ENCODE data around the gene FAM78B. TPM values are rescaled to one million over a fixed set of nuclear protein-coding genes. Genes with fewer than 3 reads are reported as not detected.
A peak's percentile ranks its signal among the peaks of the same experiment; 100 is the strongest.

Gene FAM78B
- total RNA-seq, 1 donor from 2014 or later = not detected

DNA sequence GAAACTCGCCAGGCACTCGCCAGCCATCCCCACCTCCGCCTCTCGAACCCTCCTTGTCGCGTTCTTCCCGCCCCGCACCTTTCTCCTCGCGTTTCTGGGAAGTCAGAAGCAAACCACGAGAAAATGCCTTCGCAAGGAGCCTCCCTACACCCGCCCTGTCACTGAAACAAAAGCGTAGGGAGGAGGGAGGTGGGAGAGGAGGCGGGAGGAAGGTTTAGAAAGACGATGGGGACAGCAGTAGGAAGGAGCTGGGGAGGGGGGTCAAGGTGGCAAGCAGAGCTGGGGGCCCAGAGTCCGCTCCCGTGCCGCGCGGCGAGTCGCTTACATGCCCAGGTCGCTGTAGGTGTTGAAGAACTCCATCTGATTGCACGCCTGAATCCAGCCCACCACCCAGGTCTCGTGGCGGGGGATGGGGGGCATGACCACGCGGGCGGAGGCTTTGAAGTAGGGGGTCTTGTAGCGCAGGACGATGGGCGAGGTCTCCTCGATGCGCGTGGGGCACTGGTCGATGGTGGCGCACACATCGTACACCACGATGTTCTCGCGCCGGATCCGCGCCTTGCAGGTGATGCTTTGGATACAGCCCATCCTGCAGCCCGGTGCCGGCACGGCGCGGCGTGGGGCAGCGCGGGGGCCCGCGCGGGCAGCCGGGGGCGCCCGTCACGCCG is 1.0 kb downstream of the FAM78B start:
- no peak for DNase-seq (ENCODE audit: extremely low read depth, low read depth, low spot score)

DNA sequence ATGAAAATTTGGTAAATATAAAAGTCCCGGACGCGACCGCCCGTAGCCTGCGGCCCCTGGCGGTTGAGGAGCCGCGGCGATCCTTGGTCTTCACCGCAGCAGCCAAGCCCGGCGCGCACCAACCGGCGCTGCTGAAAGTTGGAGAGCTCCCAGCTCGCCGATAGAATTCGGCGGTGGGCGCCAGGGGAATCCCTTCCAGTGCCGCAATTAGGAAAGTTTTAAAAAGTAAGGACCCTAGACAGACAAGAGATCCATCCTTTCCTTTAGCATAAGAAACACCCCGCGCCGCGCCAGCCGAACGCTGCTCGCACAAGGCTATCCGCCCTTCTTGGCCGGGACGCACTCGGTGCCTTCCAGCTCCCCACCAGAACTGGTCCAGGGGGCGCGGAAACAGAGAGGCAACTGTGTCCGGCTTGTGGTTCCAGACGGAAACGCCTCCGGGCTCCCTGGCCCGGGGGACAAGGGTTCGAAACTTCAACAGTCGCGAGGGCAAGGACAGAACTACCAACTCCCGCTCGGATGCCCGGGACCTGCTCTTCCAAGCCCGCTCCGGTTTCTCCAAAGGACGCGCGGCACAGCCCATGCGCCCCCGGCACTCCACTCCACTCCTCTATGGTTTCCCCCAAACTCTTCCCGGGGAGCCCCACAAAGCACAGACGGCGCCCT is 1.7 kb downstream of the FAM78B start:
- DNase-seq (ENCODE audit: extremely low read depth, low read depth, low spot score) = peak; percentile 3

- DNase-seq (ENCODE audit: extremely low read depth, low read depth, low spot score) = no peak
These were observed 2.2 kb downstream of the FAM78B start for GRCh38 chr1:166164646-166164994.

- no peak for DNase-seq (ENCODE audit: extremely low read depth, low read depth, low spot score)
These were observed 7.1 kb downstream of the FAM78B start for GRCh38 chr1:166159656-166160055.

- DNase-seq (ENCODE audit: extremely low read depth, low read depth, low spot score) = no peak
These were observed 10.1 kb downstream of the FAM78B start for GRCh38 chr1:166156674-166157073.

- DNase-seq (ENCODE audit: extremely low read depth, low read depth, low spot score) = no peak
These were observed 11.7 kb downstream of the FAM78B start for GRCh38 chr1:166155108-166155507.

GRCh38 chr1:166153525-166154314 is 13.1 kb downstream of the FAM78B start:
- DNase-seq (ENCODE audit: extremely low read depth, low read depth, low spot score) = no peak

DNA sequence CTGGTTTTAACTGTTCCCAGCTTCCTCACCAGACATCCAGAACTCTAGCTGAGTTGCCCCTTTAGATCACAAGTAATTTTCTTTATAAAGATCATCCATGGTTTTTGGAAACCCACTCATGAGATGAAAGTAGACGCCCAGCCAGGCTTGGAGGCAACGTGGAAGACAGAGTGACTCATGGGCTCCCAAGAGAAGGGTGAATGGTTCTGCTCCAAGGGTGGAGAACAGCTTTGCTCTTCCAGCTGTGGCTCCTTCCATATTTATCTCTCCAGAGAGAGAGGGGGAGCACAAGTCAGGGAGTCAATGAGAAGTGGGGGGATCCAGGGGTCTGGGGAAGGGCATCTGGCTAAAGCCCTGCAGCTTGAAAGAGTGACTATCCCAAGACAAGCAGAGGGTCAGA is 13.8 kb downstream of the FAM78B start:
- DNase-seq (ENCODE audit: extremely low read depth, low read depth, low spot score) = no peak

DNA sequence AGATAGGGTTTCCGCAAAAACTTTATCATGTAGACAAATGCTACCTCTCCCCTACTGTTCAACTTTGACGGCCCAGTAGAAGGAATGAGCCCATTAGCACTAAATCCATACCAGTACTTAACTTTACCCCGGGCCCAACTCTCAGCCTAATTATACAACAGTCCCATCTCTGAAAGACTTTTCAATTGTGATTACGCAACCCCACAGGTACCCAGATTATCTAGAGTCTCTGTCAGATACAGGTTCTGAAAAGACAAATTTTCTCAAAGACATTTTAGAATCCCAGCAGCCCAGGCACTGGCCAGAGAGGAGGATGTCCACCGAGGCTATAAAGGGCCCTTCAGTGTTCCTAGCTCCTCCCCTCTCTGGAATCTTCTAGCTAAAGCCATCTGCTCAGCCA is 15.0 kb downstream of the FAM78B start:
- DNase-seq (ENCODE audit: extremely low read depth, low read depth, low spot score) = no peak

DNA sequence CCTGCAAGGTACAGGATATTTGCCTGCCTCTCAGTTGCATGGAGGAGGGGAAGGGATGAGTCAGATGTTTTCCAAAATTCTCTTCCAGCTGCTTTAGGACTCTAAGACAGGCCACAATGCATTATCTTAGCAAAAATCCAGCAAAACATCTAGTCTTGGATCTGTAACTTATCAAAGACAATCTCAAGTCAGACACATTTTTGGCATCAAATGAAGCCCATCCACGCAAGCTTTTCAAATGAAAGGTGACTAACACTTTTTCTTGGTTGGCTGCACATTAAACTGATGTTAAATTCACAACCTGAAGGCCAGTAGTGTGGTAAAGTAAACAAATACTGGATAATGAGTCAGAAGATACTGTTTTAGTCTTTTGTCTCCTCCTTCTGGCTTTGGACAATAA is 21.3 kb downstream of the FAM78B start:
- no peak for DNase-seq (ENCODE audit: extremely low read depth, low read depth, low spot score)

GRCh38 chr1:166141969-166142368 is 24.8 kb downstream of the FAM78B start:
- DNase-seq (ENCODE audit: extremely low read depth, low read depth, low spot score) = no peak

- no peak for DNase-seq (ENCODE audit: extremely low read depth, low read depth, low spot score)
These were observed 26.6 kb downstream of the FAM78B start for GRCh38 chr1:166140251-166140650.

DNA sequence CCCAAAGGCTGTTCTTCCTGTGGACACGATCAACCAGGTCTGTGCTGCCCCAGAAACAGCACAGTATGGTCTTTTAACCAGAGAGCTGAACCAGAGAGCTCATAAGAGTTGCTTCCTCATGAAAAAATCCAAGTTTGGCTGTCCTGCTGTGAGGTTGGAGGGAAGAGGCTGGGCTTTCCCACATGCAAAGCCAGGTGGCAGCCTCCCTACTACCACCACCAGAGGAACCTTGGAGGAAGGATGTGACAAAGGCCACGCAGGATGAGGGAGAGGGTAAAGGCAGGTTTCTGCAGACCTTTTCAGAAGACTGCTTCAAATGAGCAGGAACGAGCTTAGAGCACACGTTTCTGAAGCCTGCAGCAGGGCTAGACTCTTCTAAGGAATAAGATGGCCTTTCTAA is 27.1 kb downstream of the FAM78B start:
- DNase-seq (ENCODE audit: extremely low read depth, low read depth, low spot score) = no peak

GRCh38 chr1:166136699-166137401 is 30.0 kb downstream of the FAM78B start:
- no peak for DNase-seq (ENCODE audit: extremely low read depth, low read depth, low spot score)

GRCh38 chr1:166136222-166136621 is 30.6 kb downstream of the FAM78B start:
- DNase-seq (ENCODE audit: extremely low read depth, low read depth, low spot score) = no peak

- no peak for DNase-seq (ENCODE audit: extremely low read depth, low read depth, low spot score)
These were observed 32.9 kb downstream of the FAM78B start for GRCh38 chr1:166133857-166134256.

DNA sequence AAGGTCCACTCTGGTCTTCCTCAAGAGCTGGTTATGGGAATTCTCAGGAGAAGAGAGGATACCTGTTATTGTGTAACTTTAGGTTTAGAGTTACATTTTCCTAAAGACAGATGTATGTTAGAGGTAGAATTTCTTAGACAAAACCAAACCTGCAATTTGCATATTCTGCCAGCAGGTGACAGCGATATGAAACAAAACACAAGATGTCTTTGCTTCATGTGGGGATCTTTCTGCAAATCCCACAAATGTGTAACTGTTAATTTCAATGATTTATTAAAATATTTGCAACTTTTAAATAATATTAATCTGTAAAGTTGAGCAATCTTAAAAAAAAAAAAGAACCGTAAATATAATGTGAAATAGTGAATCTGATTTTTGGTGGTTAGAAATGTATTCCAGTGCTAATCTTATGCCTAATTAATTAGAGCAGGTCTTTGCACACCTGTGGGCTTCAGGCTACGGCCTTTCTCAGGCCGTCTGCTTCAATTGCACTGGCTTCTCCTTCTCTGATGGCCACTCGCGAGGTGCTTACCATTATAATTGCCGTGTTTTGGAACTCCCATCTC is 33.4 kb downstream of the FAM78B start:
- DNase-seq (ENCODE audit: extremely low read depth, low read depth, low spot score) = no peak

DNA sequence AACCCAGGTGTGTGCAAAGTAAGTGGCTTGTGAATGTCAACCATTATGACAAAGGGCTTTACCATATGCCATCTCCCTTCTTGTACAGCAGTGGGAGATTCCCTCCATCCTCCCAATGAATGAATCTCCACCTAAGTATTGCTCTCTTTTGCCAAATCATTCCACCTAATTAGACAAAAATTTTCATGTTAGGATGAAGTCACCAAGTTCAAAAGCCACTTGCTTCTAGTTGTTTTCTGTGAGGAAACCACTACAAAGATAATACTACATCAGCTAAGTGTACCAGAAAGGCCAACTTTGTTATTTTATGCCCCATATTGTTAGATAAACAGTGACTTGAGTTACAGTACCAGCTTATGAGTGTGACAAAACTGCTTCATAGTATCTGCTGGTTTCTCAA is 34.3 kb downstream of the FAM78B start:
- DNase-seq (ENCODE audit: extremely low read depth, low read depth, low spot score) = no peak

DNA sequence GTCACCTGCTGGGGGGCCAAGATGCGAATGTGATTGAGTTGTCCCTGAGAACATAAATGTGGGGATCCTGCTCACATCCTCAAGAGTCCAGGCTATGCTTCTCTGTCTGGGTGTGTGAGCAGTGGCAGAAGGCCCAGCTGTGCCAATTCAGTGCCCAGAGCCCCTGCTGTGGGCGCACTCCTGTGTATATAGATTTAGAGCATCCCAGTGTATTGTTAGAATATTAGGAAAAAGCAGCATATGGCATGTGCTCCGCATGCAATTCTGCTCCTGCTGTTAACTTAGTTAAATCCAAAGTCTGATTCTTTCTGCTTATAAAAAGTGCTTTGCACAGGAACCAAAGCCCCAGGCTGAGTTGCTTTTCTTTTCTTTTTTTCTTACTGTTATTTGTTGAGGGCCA is 37.8 kb downstream of the FAM78B start:
- DNase-seq (ENCODE audit: extremely low read depth, low read depth, low spot score) = no peak

- no peak for DNase-seq (ENCODE audit: extremely low read depth, low read depth, low spot score)
These were observed 38.6 kb downstream of the FAM78B start for GRCh38 chr1:166128195-166128594.

- DNase-seq (ENCODE audit: extremely low read depth, low read depth, low spot score) = no peak
These were observed 39.8 kb downstream of the FAM78B start for GRCh38 chr1:166127003-166127402.

All from glomerular endothelial cell (primary cell).